GM10266 (cell line): ENCODE data around the gene PGAP1.

Source experiments
- DNase-seq: peaks from one replicate; pipeline ENCODE4 v3.0.0; 2012; ENCODE audit errors: extremely low spot score
- CTCF ChIP-seq: IDR thresholded peaks from 2 replicates; pipeline ENCODE4 v1.5.1; 2012; ENCODE audit warnings: mild to moderate bottlenecking, low read depth; ENCODE audit not compliant: control insufficient read depth, insufficient read depth; ENCODE audit errors: missing control alignments

The PGAP1 gene

GRCh38 chr2:196952936-196953335 lies 26.4 kb upstream of the PGAP1 start:
- no peak for DNase-seq
- no peak for TF ChIP-seq CTCF

GRCh38 chr2:196951973-196952372 lies 25.5 kb upstream of the PGAP1 start:
- no peak for TF ChIP-seq CTCF

GRCh38 chr2:196949116-196949515 lies 22.6 kb upstream of the PGAP1 start:
- TF ChIP-seq CTCF, result no peak
- DNase-seq, result no peak

More at GRCh38 chr2:196951973-196952372, 25.5 kb upstream of the PGAP1 start:
- DNase-seq, result no peak

- DNase-seq, result peak; percentile 33
- TF ChIP-seq CTCF, result no peak
Measured at GRCh38 chr2:196944570-196944969, 18.1 kb upstream of the PGAP1 start.

GRCh38 chr2:196941398-196942078 lies 15.0 kb upstream of the PGAP1 start:
- DNase-seq, result no peak
- TF ChIP-seq CTCF, result no peak

- DNase-seq, result no peak
- TF ChIP-seq CTCF, result no peak
Measured at GRCh38 chr2:196939371-196939770, 12.9 kb upstream of the PGAP1 start.

GRCh38 chr2:196935432-196935831 lies 8.9 kb upstream of the PGAP1 start:
- no peak for DNase-seq
- no peak for TF ChIP-seq CTCF
